WTC11 (cell line): ENCODE data around the gene RFESD. TPM values are rescaled to one million over a fixed set of nuclear protein-coding genes. Genes with fewer than 3 reads are reported as not detected.

ENCODE experiments used
- CREB1 ChIP-seq: sonication (generic); formaldehyde crosslinking; IDR thresholded peaks from 2 replicates; pipeline ENCODE4 v1.8.0; 2023; ENCODE audit warnings: mild to moderate bottlenecking, missing genetic modification reagents
- CREM ChIP-seq: sonication (generic); formaldehyde crosslinking; IDR thresholded peaks from 2 replicates; pipeline ENCODE4 v1.8.1; 2022; ENCODE audit warnings: mild to moderate bottlenecking, missing genetic modification reagents, moderate library complexity
- ELF4 ChIP-seq: sonication (generic); formaldehyde crosslinking; IDR thresholded peaks from 2 replicates; pipeline ENCODE4 v1.8.1; 2022; ENCODE audit warnings: low read depth, mild to moderate bottlenecking, moderate library complexity, missing genetic modification reagents
- HMGA2 ChIP-seq: fragments of 250-450 bp; sonication (Bioruptor Pico); IDR thresholded peaks from 2 replicates; pipeline ENCODE4 v1.4.0; 2021; ENCODE audit warnings: mild to moderate bottlenecking, moderate library complexity
- IRF1 ChIP-seq: sonication (generic); formaldehyde crosslinking; IDR thresholded peaks from 2 replicates; pipeline ENCODE4 v1.8.0; 2023; ENCODE audit warnings: missing genetic modification reagents
- KAT7 ChIP-seq: sonication (generic); formaldehyde crosslinking; IDR thresholded peaks from 2 replicates; pipeline ENCODE4 v1.8.1; 2023; ENCODE audit warnings: missing genetic modification reagents, mild to moderate bottlenecking, borderline replicate concordance
- NFE2L1 ChIP-seq: sonication (generic); formaldehyde crosslinking; IDR thresholded peaks from 2 replicates; pipeline ENCODE4 v1.8.1; 2023; ENCODE audit warnings: missing genetic modification reagents
- SMAD4 ChIP-seq: sonication (generic); formaldehyde crosslinking; IDR thresholded peaks from 2 replicates; pipeline ENCODE4 v1.8.0; 2022; ENCODE audit warnings: mild to moderate bottlenecking, missing genetic modification reagents
- ZMAT4 ChIP-seq: fragments of 250-450 bp; sonication (Bioruptor Pico); IDR thresholded peaks from 2 replicates; pipeline ENCODE4 v1.9.0; 2021; ENCODE audit warnings: mild to moderate bottlenecking
- ZNF263 ChIP-seq: sonication (generic); formaldehyde crosslinking; IDR thresholded peaks from 2 replicates; pipeline ENCODE4 v1.8.1; 2022; ENCODE audit warnings: low read depth, mild to moderate bottlenecking, moderate library complexity, missing genetic modification reagents
- ZNF423 ChIP-seq: fragments of 250-450 bp; sonication (Bioruptor Pico); IDR thresholded peaks from 2 replicates; pipeline ENCODE4 v2.1.2; 2022; ENCODE audit warnings: mild to moderate bottlenecking, moderate library complexity
- ZSCAN18 ChIP-seq: fragments of 250-450 bp; sonication (Bioruptor Pico); IDR thresholded peaks from 2 replicates; pipeline ENCODE4 v2.1.2; 2022; ENCODE audit warnings: mild to moderate bottlenecking, moderate library complexity
- total RNA-seq: library from RNA; stranded (reverse); gene quantifications from 3 replicates; pipeline ENCODE4 v1.2.3, GENCODE V29; 2021
- TF ChIP-seq, protein P1 (sequence below): sonication (generic); formaldehyde crosslinking; IDR thresholded peaks from 2 replicates; pipeline ENCODE4 v1.8.1; 2023; ENCODE audit warnings: mild to moderate bottlenecking, missing genetic modification reagents, moderate library complexity
- TF ChIP-seq, protein P2 (sequence below): sonication (generic); formaldehyde crosslinking; IDR thresholded peaks from 2 replicates; pipeline ENCODE4 v1.8.1; 2023; ENCODE audit warnings: mild to moderate bottlenecking, missing genetic modification reagents, borderline replicate concordance
- TF ChIP-seq, protein P3 (sequence below): sonication (generic); formaldehyde crosslinking; IDR thresholded peaks from 2 replicates; pipeline ENCODE4 v1.8.1; 2023; ENCODE audit warnings: mild to moderate bottlenecking, moderate library complexity, missing genetic modification reagents

RFESD gene
- total RNA-seq, 1 experiment from 2014 or later: 5.7 TPM

- no peak for TF ChIP-seq ZSCAN18 (CRISPR knock-in tag)
- TF ChIP-seq, protein P1, sequence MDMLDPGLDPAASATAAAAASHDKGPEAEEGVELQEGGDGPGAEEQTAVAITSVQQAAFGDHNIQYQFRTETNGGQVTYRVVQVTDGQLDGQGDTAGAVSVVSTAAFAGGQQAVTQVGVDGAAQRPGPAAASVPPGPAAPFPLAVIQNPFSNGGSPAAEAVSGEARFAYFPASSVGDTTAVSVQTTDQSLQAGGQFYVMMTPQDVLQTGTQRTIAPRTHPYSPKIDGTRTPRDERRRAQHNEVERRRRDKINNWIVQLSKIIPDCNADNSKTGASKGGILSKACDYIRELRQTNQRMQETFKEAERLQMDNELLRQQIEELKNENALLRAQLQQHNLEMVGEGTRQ: 0 out of 2 replicates have a peak, but pooled peaks have one; percentile 19
- TF ChIP-seq ZMAT4 (CRISPR knock-in tag): no peak
- TF ChIP-seq SMAD4 (CRISPR knock-in tag): no peak
- no peak for TF ChIP-seq ZNF423 (CRISPR knock-in tag)
- TF ChIP-seq HMGA2 (CRISPR knock-in tag): no peak
- TF ChIP-seq CREB1 (CRISPR knock-in tag): no peak
- 0 out of 2 replicates have a peak, but pooled peaks have one; percentile 20 for TF ChIP-seq ELF4 (CRISPR knock-in tag)
- peak; percentile 62; the same call in 1 of the 2 replicates for TF ChIP-seq IRF1
- TF ChIP-seq, protein P2, sequence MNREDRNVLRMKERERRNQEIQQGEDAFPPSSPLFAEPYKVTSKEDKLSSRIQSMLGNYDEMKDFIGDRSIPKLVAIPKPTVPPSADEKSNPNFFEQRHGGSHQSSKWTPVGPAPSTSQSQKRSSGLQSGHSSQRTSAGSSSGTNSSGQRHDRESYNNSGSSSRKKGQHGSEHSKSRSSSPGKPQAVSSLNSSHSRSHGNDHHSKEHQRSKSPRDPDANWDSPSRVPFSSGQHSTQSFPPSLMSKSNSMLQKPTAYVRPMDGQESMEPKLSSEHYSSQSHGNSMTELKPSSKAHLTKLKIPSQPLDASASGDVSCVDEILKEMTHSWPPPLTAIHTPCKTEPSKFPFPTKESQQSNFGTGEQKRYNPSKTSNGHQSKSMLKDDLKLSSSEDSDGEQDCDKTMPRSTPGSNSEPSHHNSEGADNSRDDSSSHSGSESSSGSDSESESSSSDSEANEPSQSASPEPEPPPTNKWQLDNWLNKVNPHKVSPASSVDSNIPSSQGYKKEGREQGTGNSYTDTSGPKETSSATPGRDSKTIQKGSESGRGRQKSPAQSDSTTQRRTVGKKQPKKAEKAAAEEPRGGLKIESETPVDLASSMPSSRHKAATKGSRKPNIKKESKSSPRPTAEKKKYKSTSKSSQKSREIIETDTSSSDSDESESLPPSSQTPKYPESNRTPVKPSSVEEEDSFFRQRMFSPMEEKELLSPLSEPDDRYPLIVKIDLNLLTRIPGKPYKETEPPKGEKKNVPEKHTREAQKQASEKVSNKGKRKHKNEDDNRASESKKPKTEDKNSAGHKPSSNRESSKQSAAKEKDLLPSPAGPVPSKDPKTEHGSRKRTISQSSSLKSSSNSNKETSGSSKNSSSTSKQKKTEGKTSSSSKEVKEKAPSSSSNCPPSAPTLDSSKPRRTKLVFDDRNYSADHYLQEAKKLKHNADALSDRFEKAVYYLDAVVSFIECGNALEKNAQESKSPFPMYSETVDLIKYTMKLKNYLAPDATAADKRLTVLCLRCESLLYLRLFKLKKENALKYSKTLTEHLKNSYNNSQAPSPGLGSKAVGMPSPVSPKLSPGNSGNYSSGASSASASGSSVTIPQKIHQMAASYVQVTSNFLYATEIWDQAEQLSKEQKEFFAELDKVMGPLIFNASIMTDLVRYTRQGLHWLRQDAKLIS: 0 out of 2 replicates have a peak, but pooled peaks have one; percentile 64
- peak; percentile 9; the same call in 1 of the 2 replicates for TF ChIP-seq ZNF263
- TF ChIP-seq, protein P3, sequence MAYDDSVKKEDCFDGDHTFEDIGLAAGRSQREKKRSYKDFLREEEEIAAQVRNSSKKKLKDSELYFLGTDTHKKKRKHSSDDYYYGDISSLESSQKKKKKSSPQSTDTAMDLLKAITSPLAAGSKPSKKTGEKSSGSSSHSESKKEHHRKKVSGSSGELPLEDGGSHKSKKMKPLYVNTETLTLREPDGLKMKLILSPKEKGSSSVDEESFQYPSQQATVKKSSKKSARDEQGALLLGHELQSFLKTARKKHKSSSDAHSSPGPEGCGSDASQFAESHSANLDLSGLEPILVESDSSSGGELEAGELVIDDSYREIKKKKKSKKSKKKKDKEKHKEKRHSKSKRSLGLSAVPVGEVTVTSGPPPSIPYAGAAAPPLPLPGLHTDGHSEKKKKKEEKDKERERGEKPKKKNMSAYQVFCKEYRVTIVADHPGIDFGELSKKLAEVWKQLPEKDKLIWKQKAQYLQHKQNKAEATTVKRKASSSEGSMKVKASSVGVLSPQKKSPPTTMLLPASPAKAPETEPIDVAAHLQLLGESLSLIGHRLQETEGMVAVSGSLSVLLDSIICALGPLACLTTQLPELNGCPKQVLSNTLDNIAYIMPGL (CRISPR knock-in tag): peak; percentile 45; the same call in 1 of the 2 replicates
- no peak for TF ChIP-seq NFE2L1 (CRISPR knock-in tag)
- no peak for TF ChIP-seq KAT7 (CRISPR knock-in tag)
- peak; percentile 13; the same call in 1 of the 2 replicates for TF ChIP-seq CREM
These were observed 26.3 kb upstream of the RFESD start, which contains the start of gene GPR150 (continued) for GRCh38 chr5:95620030-95620869.
